ENCODE measurements around the gene BAHCC1. TPM values are rescaled to one million over a fixed set of nuclear protein-coding genes. Genes with fewer than 3 reads are reported as not detected.

Gene BAHCC1
- polyA plus RNA-seq, 1 donor from 2014 or later = 14.2 TPM

DNA sequence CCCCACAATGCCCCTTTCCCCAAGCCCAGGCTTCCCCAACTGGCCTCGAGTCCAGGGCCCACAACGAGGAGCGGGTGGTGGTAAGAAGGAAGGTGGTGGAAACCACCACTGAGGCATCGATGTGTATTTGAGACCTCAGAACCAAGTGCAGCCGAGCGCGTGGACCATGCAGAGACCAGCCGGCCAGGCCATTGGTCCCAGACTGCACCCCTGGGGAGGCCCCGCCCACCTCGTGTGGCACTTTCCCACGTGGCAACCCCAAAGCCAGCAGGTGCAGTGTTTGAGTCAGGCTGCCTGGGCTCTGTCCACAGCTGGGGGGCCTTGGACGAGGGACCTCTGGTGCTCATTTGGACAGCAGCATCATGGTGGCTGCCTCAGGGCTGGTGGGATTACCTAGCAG is 28.1 kb upstream of the BAHCC1 start:
- no peaks in the 10 kb centered on the region for H3F3A ChIP-seq (ENCODE audit: insufficient read depth, low read length, poor library complexity, severe bottlenecking)
- H4K20me1 ChIP-seq (ENCODE audit: insufficient read depth) = no peaks in the 10 kb centered on the region
- no peak overlapping the region for H3K27ac ChIP-seq (ENCODE audit: low read length)
- H3K27me3 ChIP-seq (ENCODE audit: insufficient read depth, low read depth, low read length) = no peaks in the 10 kb centered on the region
- no peak overlapping the region for H3K9ac ChIP-seq (ENCODE audit: low read length)
- TF ChIP-seq RAD21 (conservative IDR thresholded peaks at IDR 0.05) (no peak), SMC3 (conservative IDR thresholded peaks at IDR 0.05; ENCODE audit: poor library complexity) (no peak), MXI1 (conservative IDR thresholded peaks at IDR 0.05; ENCODE audit: poor library complexity, severe bottlenecking) (no peak), REST (IDR thresholded peaks at IDR 0.05; ENCODE audit: borderline replicate concordance) (no peak), TAF1 (IDR thresholded peaks at IDR 0.05; ENCODE audit: low read depth) (no peak), EZH2 (IDR thresholded peaks at IDR 0.05; ENCODE audit: borderline replicate concordance, insufficient read depth, low read length, poor library complexity, severe bottlenecking) (no peak), EP300 (conservative IDR thresholded peaks at IDR 0.05; ENCODE audit: poor library complexity, severe bottlenecking) (no peak), POLR2AphosphoS5 (IDR thresholded peaks at IDR 0.05) (no peak)
- TF ChIP-seq, protein P1, sequence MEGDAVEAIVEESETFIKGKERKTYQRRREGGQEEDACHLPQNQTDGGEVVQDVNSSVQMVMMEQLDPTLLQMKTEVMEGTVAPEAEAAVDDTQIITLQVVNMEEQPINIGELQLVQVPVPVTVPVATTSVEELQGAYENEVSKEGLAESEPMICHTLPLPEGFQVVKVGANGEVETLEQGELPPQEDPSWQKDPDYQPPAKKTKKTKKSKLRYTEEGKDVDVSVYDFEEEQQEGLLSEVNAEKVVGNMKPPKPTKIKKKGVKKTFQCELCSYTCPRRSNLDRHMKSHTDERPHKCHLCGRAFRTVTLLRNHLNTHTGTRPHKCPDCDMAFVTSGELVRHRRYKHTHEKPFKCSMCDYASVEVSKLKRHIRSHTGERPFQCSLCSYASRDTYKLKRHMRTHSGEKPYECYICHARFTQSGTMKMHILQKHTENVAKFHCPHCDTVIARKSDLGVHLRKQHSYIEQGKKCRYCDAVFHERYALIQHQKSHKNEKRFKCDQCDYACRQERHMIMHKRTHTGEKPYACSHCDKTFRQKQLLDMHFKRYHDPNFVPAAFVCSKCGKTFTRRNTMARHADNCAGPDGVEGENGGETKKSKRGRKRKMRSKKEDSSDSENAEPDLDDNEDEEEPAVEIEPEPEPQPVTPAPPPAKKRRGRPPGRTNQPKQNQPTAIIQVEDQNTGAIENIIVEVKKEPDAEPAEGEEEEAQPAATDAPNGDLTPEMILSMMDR (IDR thresholded peaks at IDR 0.05; ENCODE audit: poor library complexity, severe bottlenecking) = no peak
- H3K79me2 ChIP-seq (replicated peaks; ENCODE audit: insufficient read depth, low read length) = no peaks in the 10 kb centered on the region
- no peaks in the 10 kb centered on the region for H3K9me2 ChIP-seq (ENCODE audit: insufficient read depth, low read length)
- H3K4me2 ChIP-seq (ENCODE audit: low read length) = no peak overlapping the region
- H3K36me3 ChIP-seq (ENCODE audit: insufficient read depth, low read length) = no peaks in the 10 kb centered on the region
- H3K9me3 ChIP-seq (ENCODE audit: low read length) = no peaks in the 10 kb centered on the region
- no peak overlapping the region for H3K4me3 ChIP-seq (ENCODE audit: low read length)
- H2AFZ ChIP-seq (ENCODE audit: low read depth, low read length) = no peak overlapping the region

- H3K4me3 ChIP-seq (ENCODE audit: low read length) = no peak overlapping the region
- H3K27me3 ChIP-seq (ENCODE audit: insufficient read depth, low read depth, low read length) = no peaks in the 10 kb centered on the region
- no peaks in the 10 kb centered on the region for H3K9me3 ChIP-seq (ENCODE audit: low read length)
- no peak overlapping the region for H3K9ac ChIP-seq (ENCODE audit: low read length)
- no peaks in the 10 kb centered on the region for H4K20me1 ChIP-seq (ENCODE audit: insufficient read depth)
- no peak overlapping the region for H3K27ac ChIP-seq (ENCODE audit: low read length)
- no peaks in the 10 kb centered on the region for H3F3A ChIP-seq (ENCODE audit: insufficient read depth, low read length, poor library complexity, severe bottlenecking)
- H3K4me2 ChIP-seq (ENCODE audit: low read length) = no peak overlapping the region
- H2AFZ ChIP-seq (ENCODE audit: low read depth, low read length) = no peak overlapping the region
- H3K36me3 ChIP-seq (ENCODE audit: insufficient read depth, low read length) = no peaks in the 10 kb centered on the region
- TF ChIP-seq REST (IDR thresholded peaks at IDR 0.05; ENCODE audit: borderline replicate concordance) = no peak
- TF ChIP-seq SMC3 (conservative IDR thresholded peaks at IDR 0.05; ENCODE audit: poor library complexity) = no peak
- TF ChIP-seq TAF1 (IDR thresholded peaks at IDR 0.05; ENCODE audit: low read depth) = no peak
- no peak for TF ChIP-seq EP300 (conservative IDR thresholded peaks at IDR 0.05; ENCODE audit: poor library complexity, severe bottlenecking)
- TF ChIP-seq, protein P1 (IDR thresholded peaks at IDR 0.05; ENCODE audit: poor library complexity, severe bottlenecking) = no peak
- no peak for TF ChIP-seq EZH2 (IDR thresholded peaks at IDR 0.05; ENCODE audit: borderline replicate concordance, insufficient read depth, low read length, poor library complexity, severe bottlenecking)
- no peak for TF ChIP-seq RAD21 (conservative IDR thresholded peaks at IDR 0.05)
- H3K9me2 ChIP-seq (ENCODE audit: insufficient read depth, low read length) = no peaks in the 10 kb centered on the region
- no peaks in the 10 kb centered on the region for H3K79me2 ChIP-seq (replicated peaks; ENCODE audit: insufficient read depth, low read length)
Measured at GRCh38 chr17:81368161-81369022, 26.9 kb upstream of the BAHCC1 start.
